HEK293T (cell line): ENCODE results near the gene MSGN1.

ENCODE experiments used
- L3MBTL2 ChIP-seq: fragments of 450-650 bp; conservative IDR thresholded peaks from 2 replicates; pipeline ENCODE4 v1.6.1; 2016; ENCODE audit warnings: mild to moderate bottlenecking
- NFRKB ChIP-seq: fragments of 450-650 bp; IDR thresholded peaks from 2 replicates; pipeline ENCODE4 v1.6.1; 2016; ENCODE audit warnings: mild to moderate bottlenecking, moderate library complexity
- SP1 ChIP-seq: fragments of 450-650 bp; IDR thresholded peaks from 2 replicates; pipeline ENCODE4 v1.6.1; 2017
- SUZ12 ChIP-seq: fragments of 450-650 bp; IDR thresholded peaks from 2 replicates; pipeline ENCODE4 v1.6.1; 2016; ENCODE audit warnings: mild to moderate bottlenecking
- ZNF384 ChIP-seq: fragments of 450-650 bp; IDR thresholded peaks from 2 replicates; pipeline ENCODE4 v1.6.1; 2016

DNA sequence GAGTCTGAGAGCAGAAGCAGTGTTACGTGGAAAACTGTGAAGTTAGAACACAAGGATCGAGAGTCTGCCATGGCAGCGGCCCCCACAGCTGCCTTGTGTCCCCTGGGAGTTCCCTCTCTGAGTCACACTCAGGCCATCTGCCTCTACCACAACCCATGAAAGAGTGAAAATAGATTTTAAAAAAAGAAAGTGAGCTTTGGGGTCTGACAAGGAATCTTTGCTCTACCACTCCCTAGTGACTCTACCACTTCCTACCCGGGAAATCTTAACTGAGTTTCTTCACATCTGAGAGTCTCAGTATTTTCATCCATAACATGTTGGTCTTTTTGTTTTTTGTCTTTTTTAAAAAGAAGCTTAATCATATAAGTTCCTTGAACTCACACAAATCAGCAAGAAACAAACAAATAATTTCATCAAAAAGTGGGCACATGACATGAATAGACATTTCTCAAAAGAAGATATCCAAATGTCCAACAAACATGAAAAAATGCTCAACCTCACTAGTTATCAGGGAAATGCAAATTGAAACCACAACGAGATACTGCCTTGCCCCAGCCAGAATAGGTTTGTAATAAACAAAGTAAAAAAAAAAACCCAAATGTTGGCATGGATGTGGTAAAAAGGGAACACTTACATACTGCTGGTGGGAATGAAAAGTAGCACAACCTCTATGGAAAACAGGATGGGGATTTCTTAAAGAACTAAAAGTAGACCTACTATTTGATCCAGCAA lies 2.4 kb upstream of the MSGN1 start:
- no peak for TF ChIP-seq SUZ12
- no peak for TF ChIP-seq SP1
- TF ChIP-seq L3MBTL2 = no peak
- no peak for TF ChIP-seq ZNF384
- TF ChIP-seq NFRKB = no peak
